Keratinocyte (primary cell): ENCODE results near the gene PRCP. TPM values are rescaled to one million over a fixed set of nuclear protein-coding genes. Genes with fewer than 3 reads are reported as not detected.

ENCODE experiments used
- DNase-seq: peaks from one replicate; pipeline ENCODE4 v3.0.0-alpha.2; 2011; ENCODE audit warnings: low read depth, missing footprints, low spot score
- FAIRE-seq: peaks from 2 replicates; lab custom pipeline; 2011; peaks lifted over from hg19 to GRCh38; lab: Jason Lieb, UNC
- H2AFZ ChIP-seq: 2 replicates; pipeline ENCODE4 v1.6.0; 2012; ENCODE audit warnings: low read length, control low read depth, inconsistent platforms; ENCODE audit not compliant: control insufficient read depth
- H3K27ac ChIP-seq: 2 replicates; pipeline ENCODE4 v1.5.1; 2011; ENCODE audit warnings: low read length; ENCODE audit not compliant: control insufficient read depth, insufficient read depth
- H3K27me3 ChIP-seq: 3 replicates; pipeline ENCODE4 v1.6.0; 2011; ENCODE audit warnings: low read length; ENCODE audit not compliant: control insufficient read depth, insufficient read depth; ENCODE audit errors: extremely low read depth
- H3K36me3 ChIP-seq, 2 experiments: 2 replicates in 1 of 2; 3 replicates in 1 of 2; pipeline ENCODE4 v1.5.1; 2011; ENCODE audit warnings: low read length in 2 of 2, mild to moderate bottlenecking in 1 of 2; ENCODE audit not compliant: control insufficient read depth in 2 of 2, insufficient read depth in 2 of 2; ENCODE audit errors: extremely low read depth in 1 of 2
- H3K4me1 ChIP-seq: 3 replicates; pipeline ENCODE4 v1.5.1; 2011; ENCODE audit warnings: low read length; ENCODE audit not compliant: control insufficient read depth, insufficient read depth; ENCODE audit errors: extremely low read depth
- H3K4me2 ChIP-seq: 3 replicates; pipeline ENCODE4 v1.6.0; 2011; ENCODE audit warnings: low read depth, low read length; ENCODE audit not compliant: control insufficient read depth, insufficient read depth; ENCODE audit errors: extremely low read depth
- H3K4me3 ChIP-seq, 3 experiments: fragments of 200-600 bp in 1 of 3; sonication (generic) in 1 of 3; 2 replicates in 2 of 3; 3 replicates in 1 of 3; pipeline ENCODE4 v1.5.1; 2011 to 2016; ENCODE audit warnings: low read length in 3 of 3, mild to moderate bottlenecking in 3 of 3, control low read depth in 2 of 3, inconsistent platforms in 1 of 3, low read depth in 1 of 3, mixed read lengths in 1 of 3, mixed run types in 1 of 3, moderate library complexity in 1 of 3; ENCODE audit not compliant: control insufficient read depth in 2 of 3, insufficient read depth in 2 of 3; ENCODE audit errors: extremely low read depth in 1 of 3
- H3K79me2 ChIP-seq: 2 replicates; pipeline ENCODE4 v1.6.0; 2012; ENCODE audit warnings: low read length; ENCODE audit not compliant: control insufficient read depth, insufficient read depth
- H3K9ac ChIP-seq: 3 replicates; pipeline ENCODE4 v1.6.0; 2011; ENCODE audit warnings: low read length; ENCODE audit not compliant: control insufficient read depth, insufficient read depth; ENCODE audit errors: extremely low read depth
- H3K9me1 ChIP-seq: 3 replicates; pipeline ENCODE4 v1.6.0; 2011; ENCODE audit warnings: low read length; ENCODE audit not compliant: control insufficient read depth, insufficient read depth; ENCODE audit errors: extremely low read depth
- H3K9me3 ChIP-seq: 2 replicates; pipeline ENCODE4 v1.5.1; 2012; ENCODE audit warnings: low read depth, low read length; ENCODE audit not compliant: control insufficient read depth
- H4K20me1 ChIP-seq: 3 replicates; pipeline ENCODE4 v1.6.0; 2011; ENCODE audit warnings: low read length; ENCODE audit not compliant: control insufficient read depth, insufficient read depth; ENCODE audit errors: extremely low read depth
- EZH2 ChIP-seq: IDR thresholded peaks from one replicate; pipeline ENCODE4 v1.6.1; 2012; ENCODE audit warnings: inconsistent platforms, mild to moderate bottlenecking, low read length, moderate library complexity
- dilution Hi-C: fragments of 300-500 bp; cut with MboI; formaldehyde crosslinking; loops from one replicate; pipeline ENCODE4 v1.7.0; 2020; ENCODE audit warnings: low sequenced_read_pairs; ENCODE audit not compliant: extremely low pct_ligation_motif_present
- polyA plus RNA-seq, 5 experiments: library from polyadenylated mRNA; depleted of rRNA in 3 of 5; stranded (reverse) in 3 of 5; stranded (forward) in 1 of 5; unstranded in 1 of 5; fragments of >200 nt; gene quantifications; 1 replicate in 1 of 5; 2 replicates in 3 of 5; 3 replicates in 1 of 5; pipeline versions ENCODE4 v1.2.1 to v1.2.3, GENCODE V29; 2011 to 2012; ENCODE audit warnings: missing spikeins in 2 of 5, low read depth in 1 of 5, low replicate concordance in 1 of 5
- TF ChIP-seq, protein P1 (sequence below), 3 experiments: IDR thresholded peaks in 1 of 3; conservative IDR thresholded peaks in 1 of 3; optimal IDR thresholded peaks in 1 of 3; 2 replicates in 2 of 3; 3 replicates in 1 of 3; pipeline versions ENCODE3 to v1.5.1; 2011; ENCODE audit warnings: low read length in 3 of 3, mild to moderate bottlenecking in 3 of 3, moderate library complexity in 2 of 3, control low read depth in 1 of 3, inconsistent platforms in 1 of 3; ENCODE audit not compliant: insufficient read depth in 2 of 3; ENCODE audit errors: extremely low read depth in 1 of 3

Gene PRCP
- polyA plus RNA-seq, 1 donor (not counting 4 experiments of a cell fraction or from before 2014, with no cell fraction given) = 43.5 TPM

DNA sequence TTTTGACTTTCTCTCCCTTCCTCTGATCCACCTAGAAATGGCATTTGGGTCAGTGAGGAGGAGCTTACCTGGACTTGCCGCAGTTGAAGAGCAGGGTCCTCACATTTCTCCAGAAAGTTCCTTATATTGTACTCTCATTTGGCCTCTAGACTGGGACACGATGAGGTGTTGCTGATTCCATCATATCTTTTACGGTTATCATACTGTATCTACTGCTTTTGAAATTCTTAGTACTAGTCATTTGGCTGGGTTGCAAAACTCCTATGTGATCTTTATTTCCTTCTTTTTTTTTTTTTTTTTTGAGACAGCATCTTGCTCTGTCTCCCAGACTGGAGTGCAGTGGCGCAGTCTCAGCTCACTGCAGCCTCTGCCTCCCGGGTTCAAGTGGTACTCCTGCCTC is 107.9 kb downstream of the PRCP start:
- Histone ChIP-seq H3K4me3 (no peak overlapping the region), H3K9me3 (no peaks in the 10 kb centered on the region), H2AFZ (no peak overlapping the region), H3K27ac (no peak overlapping the region), H3K9me1 (no peaks in the 10 kb centered on the region), H3K9ac (no peak overlapping the region), H3K79me2 (no peaks in the 10 kb centered on the region), H4K20me1 (no peaks in the 10 kb centered on the region), H3K36me3 (no peaks in the 10 kb centered on the region), H3K4me1 (no peaks in the 10 kb centered on the region), H3K4me2 (no peak overlapping the region), H3K27me3 (no peaks in the 10 kb centered on the region)
- no peak for TF ChIP-seq EZH2
- FAIRE-seq (no peak), DNase-seq (no peak)
- dilution Hi-C loops = no loop called here

DNA sequence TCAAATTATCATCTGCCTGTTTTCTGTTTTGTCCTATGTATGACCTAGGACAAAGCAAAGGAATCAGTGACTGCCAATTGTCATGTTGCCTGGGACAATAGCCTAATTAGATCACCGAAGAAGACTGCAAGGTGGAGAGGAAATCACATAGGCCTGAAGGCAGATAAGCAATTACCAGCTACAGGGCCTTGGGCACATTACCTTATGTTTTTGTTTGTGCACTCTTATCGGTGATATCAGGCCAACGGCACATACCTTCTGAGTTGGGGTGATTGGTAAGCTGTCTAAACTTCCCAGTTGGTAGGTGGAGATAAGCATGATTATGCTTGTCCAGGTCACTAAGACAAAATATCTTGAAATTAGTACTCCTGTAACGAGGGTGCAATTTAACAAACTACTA is 108.5 kb downstream of the PRCP start:
- no peak for DNase-seq
- Histone ChIP-seq H3K27ac (no peak overlapping the region), H3K9me1 (no peaks in the 10 kb centered on the region), H3K4me2 (no peak overlapping the region), H2AFZ (no peak overlapping the region), H3K9me3 (no peaks in the 10 kb centered on the region), H3K27me3 (no peaks in the 10 kb centered on the region), H3K9ac (no peak overlapping the region), H3K79me2 (no peaks in the 10 kb centered on the region), H3K4me3 (no peak overlapping the region), H4K20me1 (no peaks in the 10 kb centered on the region), H3K4me1 (no peaks in the 10 kb centered on the region), H3K36me3 (no peaks in the 10 kb centered on the region)
- TF ChIP-seq EZH2 = no peak
- TF ChIP-seq, protein P1, sequence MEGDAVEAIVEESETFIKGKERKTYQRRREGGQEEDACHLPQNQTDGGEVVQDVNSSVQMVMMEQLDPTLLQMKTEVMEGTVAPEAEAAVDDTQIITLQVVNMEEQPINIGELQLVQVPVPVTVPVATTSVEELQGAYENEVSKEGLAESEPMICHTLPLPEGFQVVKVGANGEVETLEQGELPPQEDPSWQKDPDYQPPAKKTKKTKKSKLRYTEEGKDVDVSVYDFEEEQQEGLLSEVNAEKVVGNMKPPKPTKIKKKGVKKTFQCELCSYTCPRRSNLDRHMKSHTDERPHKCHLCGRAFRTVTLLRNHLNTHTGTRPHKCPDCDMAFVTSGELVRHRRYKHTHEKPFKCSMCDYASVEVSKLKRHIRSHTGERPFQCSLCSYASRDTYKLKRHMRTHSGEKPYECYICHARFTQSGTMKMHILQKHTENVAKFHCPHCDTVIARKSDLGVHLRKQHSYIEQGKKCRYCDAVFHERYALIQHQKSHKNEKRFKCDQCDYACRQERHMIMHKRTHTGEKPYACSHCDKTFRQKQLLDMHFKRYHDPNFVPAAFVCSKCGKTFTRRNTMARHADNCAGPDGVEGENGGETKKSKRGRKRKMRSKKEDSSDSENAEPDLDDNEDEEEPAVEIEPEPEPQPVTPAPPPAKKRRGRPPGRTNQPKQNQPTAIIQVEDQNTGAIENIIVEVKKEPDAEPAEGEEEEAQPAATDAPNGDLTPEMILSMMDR (optimal IDR thresholded peaks at IDR 0.05 in 1 of 3, IDR thresholded peaks at IDR 0.05 in 1 of 3, conservative IDR thresholded peaks at IDR 0.05 in 1 of 3; ENCODE audit: extremely low read depth in 1 of 3, insufficient read depth in 2 of 3, low read length in 3 of 3) = no peak
- dilution Hi-C loops = no loop called here
- no peak for FAIRE-seq
